ENCODE results near the gene TMEM132D.

DNA sequence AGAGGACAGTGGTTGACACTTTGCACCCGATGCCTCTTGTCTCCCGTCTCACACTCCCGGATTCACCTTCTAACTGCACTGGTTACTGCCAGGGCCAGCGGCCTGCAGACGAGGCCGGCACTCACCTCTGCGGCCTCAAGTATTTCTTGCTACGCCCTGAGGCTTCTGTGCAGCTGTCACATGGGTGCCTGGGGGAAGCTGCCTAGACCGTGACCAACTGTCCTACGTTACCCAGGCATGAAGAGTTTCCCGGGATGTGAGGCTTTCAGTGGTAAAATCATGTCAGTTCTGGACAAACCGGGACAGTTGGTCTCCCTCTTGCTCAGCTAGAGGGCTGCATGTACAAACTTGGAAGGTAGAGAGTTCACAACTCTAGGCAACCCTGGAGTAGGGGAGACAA is 776.1 kb downstream of the TMEM132D start:
- TF ChIP-seq EZH2phosphoT487 (IDR thresholded peaks at IDR 0.05; ENCODE audit: insufficient read depth, low read depth) (no peak), EZH2 (IDR thresholded peaks at IDR 0.05; ENCODE audit: insufficient read depth, poor library complexity, severe bottlenecking) (no peak)

All from GM23248 (cell line).